ENCODE results near the gene OR12D3. TPM values are rescaled to one million over a fixed set of nuclear protein-coding genes. Genes with fewer than 3 reads are reported as not detected.
"Not testable (repeated sequence)": the region's sequence is repeated elsewhere in the genome, so short reads cannot be mapped to it uniquely, and the experiment has no call there.

OR12D3 gene
- total and polyA plus RNA-seq, 12 donors, result not detected

GRCh38 chr6:29354980-29355379 is 20.1 kb downstream of the OR12D3 start:
- Histone ChIP-seq H3K4me3 (no peak overlapping the region), H3K4me1 (replicated peaks in 1 of 2) (no peaks in the 10 kb centered on the region), H3K9me3 (replicated peaks in 1 of 3) (no peaks in the 10 kb centered on the region), H3K36me3 (replicated peaks in 1 of 2) (no peaks in the 10 kb centered on the region), H3K27ac (no peak overlapping the region), H3K27me3 (no peaks in the 10 kb centered on the region)
- TF ChIP-seq CTCF (IDR thresholded peaks at IDR 0.05), result no peak
- no peak for TF ChIP-seq POLR2A (IDR thresholded peaks at IDR 0.05)
- DNase-seq, result no peak
- intact Hi-C loops (cut with DNase I), result no loop called here

- intact Hi-C loops (cut with DNase I); H3K9me3 ChIP-seq (replicated peaks in 1 of 3); H3K27ac ChIP-seq; H3K27me3 ChIP-seq; H3K4me3 ChIP-seq; H3K36me3 ChIP-seq (replicated peaks in 1 of 2); H3K4me1 ChIP-seq (replicated peaks in 1 of 2); DNase-seq: not testable (repeated sequence)
- WGBS, 4 donors, result 83 to 98% (median 88%) methylated on average over 3 of the region's 3 CpGs
These were observed 25.7 kb downstream of the OR12D3 start for GRCh38 chr6:29349348-29349747.

GRCh38 chr6:29345380-29345779 is 29.7 kb downstream of the OR12D3 start:
- Histone ChIP-seq H3K4me1 (replicated peaks in 1 of 2) (no peaks in the 10 kb centered on the region), H3K27ac (no peak overlapping the region), H3K36me3 (replicated peaks in 1 of 2) (no peaks in the 10 kb centered on the region), H3K9me3 (replicated peaks in 1 of 3) (no peaks in the 10 kb centered on the region), H3K27me3 (no peaks in the 10 kb centered on the region), H3K4me3 (no peak overlapping the region)
- DNase-seq, result no peak
- WGBS, 4 donors, result 66 to 77% (median 68%) methylated on average over 3 of the region's 3 CpGs
- intact Hi-C loops (cut with DNase I), result no loop called here
- TF ChIP-seq POLR2A (IDR thresholded peaks at IDR 0.05) (no peak), CTCF (IDR thresholded peaks at IDR 0.05) (no peak)

GRCh38 chr6:29336269-29336668 is 38.8 kb downstream of the OR12D3 start:
- Histone ChIP-seq H3K36me3 (replicated peaks in 1 of 2) (no peaks in the 10 kb centered on the region), H3K27ac (no peak overlapping the region), H3K9me3 (replicated peaks in 1 of 3) (no peaks in the 10 kb centered on the region), H3K4me1 (replicated peaks in 1 of 2) (no peaks in the 10 kb centered on the region), H3K27me3 (no peaks in the 10 kb centered on the region), H3K4me3 (no peak overlapping the region)
- no peak for TF ChIP-seq CTCF (IDR thresholded peaks at IDR 0.05)
- TF ChIP-seq POLR2A (IDR thresholded peaks at IDR 0.05), result no peak
- 59 to 66% (median 65%) methylated on average over 2 of the region's 2 CpGs for WGBS, 4 donors
- intact Hi-C loops (cut with DNase I), result no loop called here
- DNase-seq, result no peak

- H3K9me3 ChIP-seq (replicated peaks in 1 of 3), result no peaks in the 10 kb centered on the region
- intact Hi-C loops (cut with DNase I), result no loop called here
- H3K4me1 ChIP-seq (replicated peaks in 1 of 2), result no peaks in the 10 kb centered on the region
- no peaks in the 10 kb centered on the region for H3K27me3 ChIP-seq
- TF ChIP-seq POLR2A (IDR thresholded peaks at IDR 0.05), result no peak
- no peak for TF ChIP-seq CTCF (IDR thresholded peaks at IDR 0.05)
- H3K4me3 ChIP-seq, result no peak overlapping the region
- no peak for DNase-seq
- no peaks in the 10 kb centered on the region for H3K36me3 ChIP-seq (replicated peaks in 1 of 2)
- H3K27ac ChIP-seq, result no peak overlapping the region
These were observed 42.4 kb downstream of the OR12D3 start for GRCh38 chr6:29332676-29333075.

All from adrenal gland (tissue), 12 donors.